Mesendoderm (in vitro differentiated cells): ENCODE results near the gene TTC39B.
A peak's percentile ranks its signal among the peaks of the same experiment; 100 is the strongest.

Experiments
- DNase-seq: peaks from one replicate; pipeline ENCODE4 v3.0.0; 2013
- H2AK5ac ChIP-seq: 2 replicates; pipeline ENCODE4 v1.6.1; 2013; ENCODE audit warnings: low read length, inconsistent platforms
- H2BK120ac ChIP-seq: 2 replicates; pipeline ENCODE4 v1.6.1; 2013; ENCODE audit warnings: low read depth, mild to moderate bottlenecking, low read length, moderate library complexity, mixed read lengths
- H2BK15ac ChIP-seq: replicated peaks from 2 replicates; pipeline ENCODE4 v1.6.1; 2013; ENCODE audit warnings: low read depth, mild to moderate bottlenecking, moderate library complexity
- H2BK5ac ChIP-seq: 2 replicates; pipeline ENCODE4 v1.6.1; 2013; ENCODE audit warnings: low read length, inconsistent platforms
- H3K18ac ChIP-seq: 2 replicates; pipeline ENCODE4 v1.6.1; 2013; ENCODE audit warnings: mild to moderate bottlenecking, low read length, mixed read lengths
- H3K23ac ChIP-seq: one replicate; pipeline ENCODE4 v1.6.1; 2013; ENCODE audit warnings: low read length
- H3K27ac ChIP-seq: 2 replicates; pipeline ENCODE4 v1.5.1; 2013; ENCODE audit warnings: low read depth, mild to moderate bottlenecking, inconsistent platforms, low read length, moderate library complexity
- H3K27me3 ChIP-seq: 2 replicates; pipeline ENCODE4 v1.6.1; 2013; ENCODE audit warnings: low read length, control low read depth, mild to moderate bottlenecking, inconsistent platforms; ENCODE audit not compliant: insufficient read depth, poor library complexity
- H3K36me3 ChIP-seq: 2 replicates; pipeline ENCODE4 v1.6.1; 2013; ENCODE audit warnings: low read length, inconsistent platforms; ENCODE audit not compliant: control insufficient read depth, insufficient read depth
- H3K4ac ChIP-seq: one replicate; pipeline ENCODE4 v1.6.1; 2013; ENCODE audit warnings: low read depth, mild to moderate bottlenecking, low read length, moderate library complexity
- H3K4me1 ChIP-seq: 2 replicates; pipeline ENCODE4 v1.6.1; 2013; ENCODE audit warnings: low read depth, low read length, inconsistent platforms; ENCODE audit not compliant: control insufficient read depth
- H3K4me2 ChIP-seq: 2 replicates; pipeline ENCODE4 v1.6.1; 2013; ENCODE audit warnings: low read length
- H3K4me3 ChIP-seq: 2 replicates; pipeline ENCODE4 v1.5.1; 2013; ENCODE audit warnings: mild to moderate bottlenecking, low read length
- H3K56ac ChIP-seq: one replicate; pipeline ENCODE4 v1.6.1; 2013; ENCODE audit warnings: low read length
- H3K79me1 ChIP-seq: 2 replicates; pipeline ENCODE4 v1.6.1; 2013; ENCODE audit warnings: low read length, inconsistent platforms
- H3K79me2 ChIP-seq: 2 replicates; pipeline ENCODE4 v1.6.1; 2013; ENCODE audit warnings: mild to moderate bottlenecking, low read length; ENCODE audit not compliant: control insufficient read depth, insufficient read depth
- H3K9ac ChIP-seq: 2 replicates; pipeline ENCODE4 v1.6.1; 2013; ENCODE audit warnings: low read length, inconsistent platforms
- H4K5ac ChIP-seq: one replicate; pipeline ENCODE4 v1.6.1; 2013; ENCODE audit warnings: low read length
- H4K8ac ChIP-seq: one replicate; pipeline ENCODE4 v1.6.1; 2013; ENCODE audit warnings: low read depth, mild to moderate bottlenecking, control low read depth, low read length, moderate library complexity
- WGBS: extraction: QIAGEN DNeasy Blood & Tissue Kit; methylation state at CpG from one replicate; pipeline ENCODE4 v1.1.7; 2013; ENCODE audit warnings: low lambda C conversion rate, missing lambda C conversion rate; ENCODE audit not compliant: insufficient coverage; ENCODE audit errors: extremely low coverage; 5-methylcytosine and 5-hydroxymethylcytosine counted together

The TTC39B gene

GRCh38 chr9:15211815-15212495 lies 95.1 kb downstream of the TTC39B start:
- no peak overlapping the region for H3K4me2 ChIP-seq
- H4K8ac ChIP-seq: no peak overlapping the region
- no peak overlapping the region for H3K27ac ChIP-seq
- no peak overlapping the region for H4K5ac ChIP-seq
- no peaks in the 10 kb centered on the region for H3K27me3 ChIP-seq
- no peak overlapping the region for H2BK5ac ChIP-seq
- no peak overlapping the region for H2BK15ac ChIP-seq
- no peak overlapping the region for H3K23ac ChIP-seq
- no peak overlapping the region for H3K9ac ChIP-seq
- H2AK5ac ChIP-seq: no peak overlapping the region
- no peak overlapping the region for H2BK120ac ChIP-seq
- no peaks in the 10 kb centered on the region for H3K4me1 ChIP-seq
- DNase-seq: peak; percentile 73
- no CpG with 5 or more reads among the region's 4 CpGs for WGBS
- H3K4me3 ChIP-seq: no peak overlapping the region
- no peak overlapping the region for H3K4ac ChIP-seq
- H3K79me1 ChIP-seq: peaks cover 2% of the 10 kb centered on the region
- H3K18ac ChIP-seq: no peak overlapping the region
- no peaks in the 10 kb centered on the region for H3K36me3 ChIP-seq
- H3K56ac ChIP-seq: no peak overlapping the region
- no peaks in the 10 kb centered on the region for H3K79me2 ChIP-seq

GRCh38 chr9:15211160-15211814 lies 95.7 kb downstream of the TTC39B start:
- Histone ChIP-seq H3K4ac (no peak overlapping the region), H2BK5ac (peak overlapping the region; percentile 20), H3K4me1 (no peaks in the 10 kb centered on the region), H3K23ac (no peak overlapping the region), H3K18ac (no peak overlapping the region), H4K5ac (no peak overlapping the region), H3K9ac (peak overlapping the region; percentile 17), H3K27me3 (no peaks in the 10 kb centered on the region), H3K79me2 (no peaks in the 10 kb centered on the region), H3K36me3 (no peaks in the 10 kb centered on the region), H4K8ac (no peak overlapping the region), H3K4me3 (no peak overlapping the region), H2BK120ac (no peak overlapping the region), H2AK5ac (no peak overlapping the region), H3K56ac (peak overlapping the region; percentile 12), H3K79me1 (no peaks in the 10 kb centered on the region), H3K27ac (no peak overlapping the region), H3K4me2 (no peak overlapping the region), H2BK15ac (no peak overlapping the region)
- DNase-seq: peak; percentile 86
- no CpG with 5 or more reads among the region's 6 CpGs for WGBS

- Histone ChIP-seq H4K8ac (no peak overlapping the region), H3K27ac (no peak overlapping the region), H2BK15ac (no peak overlapping the region), H3K18ac (no peak overlapping the region), H3K4ac (no peak overlapping the region), H3K23ac (no peak overlapping the region), H3K4me3 (no peak overlapping the region), H3K4me1 (no peaks in the 10 kb centered on the region), H3K27me3 (no peaks in the 10 kb centered on the region), H3K4me2 (no peak overlapping the region), H4K5ac (no peak overlapping the region), H3K9ac (no peak overlapping the region), H2BK5ac (no peak overlapping the region), H2BK120ac (no peak overlapping the region), H3K79me2 (no peaks in the 10 kb centered on the region), H3K36me3 (no peaks in the 10 kb centered on the region), H2AK5ac (no peak overlapping the region), H3K79me1 (no peaks in the 10 kb centered on the region), H3K56ac (no peak overlapping the region)
- WGBS: no CpG with 5 or more reads among the region's 3 CpGs
- no peak for DNase-seq
Observed at GRCh38 chr9:15206903-15207696, 99.9 kb downstream of the TTC39B start.

- no peak overlapping the region for H3K4me3 ChIP-seq
- no peaks in the 10 kb centered on the region for H3K79me1 ChIP-seq
- H2AK5ac ChIP-seq: no peak overlapping the region
- no peak overlapping the region for H3K56ac ChIP-seq
- no peak overlapping the region for H3K4me2 ChIP-seq
- no CpG with 5 or more reads among the region's 7 CpGs for WGBS
- H3K36me3 ChIP-seq: no peaks in the 10 kb centered on the region
- H3K27ac ChIP-seq: no peak overlapping the region
- H3K27me3 ChIP-seq: no peaks in the 10 kb centered on the region
- no peak overlapping the region for H2BK120ac ChIP-seq
- no peak overlapping the region for H4K8ac ChIP-seq
- no peaks in the 10 kb centered on the region for H3K79me2 ChIP-seq
- no peak for DNase-seq
- H3K23ac ChIP-seq: no peak overlapping the region
- no peak overlapping the region for H2BK15ac ChIP-seq
- H3K4ac ChIP-seq: no peak overlapping the region
- H4K5ac ChIP-seq: no peak overlapping the region
- H2BK5ac ChIP-seq: no peak overlapping the region
- no peak overlapping the region for H3K18ac ChIP-seq
- H3K9ac ChIP-seq: no peak overlapping the region
- no peaks in the 10 kb centered on the region for H3K4me1 ChIP-seq
Observed at GRCh38 chr9:15205632-15206420, 101.2 kb downstream of the TTC39B start.

- no CpG with 5 or more reads among the region's 3 CpGs for WGBS
- Histone ChIP-seq H3K18ac (no peak overlapping the region), H3K79me2 (no peaks in the 10 kb centered on the region), H3K27me3 (no peaks in the 10 kb centered on the region), H2AK5ac (no peak overlapping the region), H3K23ac (no peak overlapping the region), H3K4ac (no peak overlapping the region), H3K4me3 (no peak overlapping the region), H2BK5ac (no peak overlapping the region), H2BK120ac (no peak overlapping the region), H4K8ac (no peak overlapping the region), H3K79me1 (no peaks in the 10 kb centered on the region), H2BK15ac (no peak overlapping the region), H3K4me2 (no peak overlapping the region), H3K9ac (no peak overlapping the region), H3K56ac (no peak overlapping the region), H3K27ac (no peak overlapping the region), H3K36me3 (no peaks in the 10 kb centered on the region), H3K4me1 (no peaks in the 10 kb centered on the region), H4K5ac (no peak overlapping the region)
- no peak for DNase-seq
Observed at GRCh38 chr9:15203581-15203980, 103.4 kb downstream of the TTC39B start.
